GM19463 (cell line): ENCODE results near the gene SH3RF1.
A peak's percentile ranks its signal among the peaks of the same experiment; 100 is the strongest.
"Not testable (repeated sequence)": the region's sequence is repeated elsewhere in the genome, so short reads cannot be mapped to it uniquely, and the experiment has no call there.

Experiments
- ATAC-seq: cut with Tn5 transposase; IDR thresholded peaks from one replicate; pipeline ENCODE4 v1.9.1; 2021; ENCODE audit warnings: mild to moderate bottlenecking, moderate library complexity; ENCODE audit not compliant: unreplicated experiment

The SH3RF1 gene

GRCh38 chr4:169277838-169278237 is 7.1 kb upstream of the SH3RF1 start:
- not testable (repeated sequence) for ATAC-seq

GRCh38 chr4:169275180-169275579 is 4.4 kb upstream of the SH3RF1 start:
- ATAC-seq = no peak

- no peak for ATAC-seq
These were observed 3.3 kb upstream of the SH3RF1 start for GRCh38 chr4:169274033-169274432.

DNA sequence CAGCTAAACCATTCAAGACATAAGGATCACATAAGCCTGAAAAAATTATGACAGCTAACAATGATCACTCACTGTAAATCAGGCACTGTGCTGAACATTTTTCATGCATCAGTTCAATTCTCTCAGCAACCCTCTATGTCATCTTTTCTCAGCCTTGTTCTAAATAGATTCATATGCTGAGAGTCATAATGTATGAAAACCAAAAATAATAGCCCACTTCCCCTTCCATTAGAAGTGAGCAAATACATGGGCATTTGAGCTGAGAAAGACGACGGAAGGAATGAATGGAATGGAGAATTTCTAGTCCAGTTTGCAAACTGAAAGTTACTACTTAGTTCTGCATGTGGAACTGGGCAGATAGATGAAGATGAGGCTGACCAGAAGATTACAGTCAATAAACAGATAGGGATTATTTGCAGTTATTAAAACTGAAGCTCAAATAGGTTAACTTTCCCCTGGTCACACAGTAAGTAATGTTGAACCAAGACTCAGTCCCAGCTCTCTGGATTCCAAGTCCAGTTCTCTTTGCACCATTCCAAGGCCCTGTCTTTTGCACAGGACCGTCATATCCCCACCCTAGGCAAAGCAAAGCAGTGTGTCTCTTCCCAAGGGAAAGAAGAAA is 1.6 kb upstream of the SH3RF1 start:
- no peak for ATAC-seq

DNA sequence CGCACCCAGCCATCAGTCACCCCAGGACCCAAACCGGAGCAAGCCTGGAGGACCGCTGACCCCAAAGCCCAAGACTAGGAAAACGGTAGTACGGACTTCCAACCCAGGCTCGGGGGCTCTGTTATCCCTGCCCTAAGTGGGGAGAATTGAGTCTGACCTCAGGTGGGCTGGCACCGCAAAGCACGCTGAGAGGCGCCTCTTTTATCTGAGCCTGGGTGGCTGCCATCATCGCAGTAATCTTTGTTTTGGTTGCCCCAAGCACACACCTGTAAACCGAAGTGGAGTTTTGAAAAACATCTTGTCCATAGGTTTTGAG is 894 bp upstream of the SH3RF1 start:
- no peak for ATAC-seq

DNA sequence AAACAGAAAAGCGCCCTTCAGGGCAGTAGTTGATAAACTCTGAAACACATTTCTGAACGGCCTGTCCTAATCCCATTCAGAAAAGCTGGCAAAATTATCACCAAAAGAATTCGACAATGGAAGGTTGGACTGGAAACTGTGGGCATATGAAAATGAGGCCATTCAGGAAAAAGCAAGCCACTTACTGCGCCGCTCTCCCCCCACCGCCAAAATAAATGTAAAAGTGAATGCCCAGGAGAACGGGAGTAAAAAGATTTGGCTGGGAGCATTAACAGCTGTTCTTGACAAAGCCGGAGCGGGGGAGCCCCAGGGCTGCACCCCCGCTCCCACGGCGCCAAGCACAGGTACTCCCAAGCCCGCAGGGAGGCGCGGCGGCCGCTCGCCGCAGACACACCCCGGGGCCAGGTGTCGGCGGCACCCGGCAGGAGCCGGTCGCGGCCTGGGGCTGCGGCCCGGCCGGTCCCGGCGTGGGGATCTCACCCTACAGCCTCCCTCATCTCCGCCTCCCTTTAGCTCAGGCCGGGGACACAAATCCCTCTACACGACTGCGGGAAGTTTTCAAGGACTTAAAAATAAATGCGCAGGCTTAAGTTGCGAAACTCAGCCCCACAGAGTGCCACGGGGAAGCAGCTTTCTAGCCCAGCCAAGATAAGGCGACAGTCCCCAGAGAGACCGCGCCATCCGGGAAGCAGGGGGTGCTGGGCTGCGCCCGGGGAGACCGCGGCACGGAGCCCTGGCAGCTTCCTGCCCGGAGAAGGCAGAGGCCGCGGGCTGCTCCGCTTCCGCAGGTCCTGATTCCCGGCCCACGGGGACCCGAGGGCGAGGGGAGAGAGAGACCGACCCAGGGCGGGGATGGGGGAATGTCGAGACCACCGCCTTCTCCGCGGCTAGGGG is 593 bp downstream of the SH3RF1 start:
- ATAC-seq = peak; percentile 45

GRCh38 chr4:169268951-169269760 is 1.6 kb downstream of the SH3RF1 start:
- no peak for ATAC-seq

DNA sequence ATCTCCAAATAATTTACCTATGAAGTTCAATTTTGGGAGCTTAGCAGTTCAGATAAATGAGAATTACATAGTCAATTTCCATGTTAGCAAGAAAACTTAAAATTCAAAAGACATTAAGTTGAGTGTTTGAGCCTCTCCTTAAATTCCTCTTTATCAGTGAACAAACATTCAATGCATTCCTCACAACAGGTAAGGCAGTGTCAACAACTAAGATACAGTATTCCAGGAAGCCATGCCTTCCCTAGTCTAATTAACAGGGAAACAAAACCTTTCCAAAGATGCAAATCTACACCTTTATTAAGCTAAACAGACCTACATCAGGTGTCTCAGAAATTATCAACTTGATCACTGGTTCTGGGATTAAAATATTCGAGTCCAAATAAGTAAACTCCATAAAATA is 3.7 kb downstream of the SH3RF1 start:
- no peak for ATAC-seq

DNA sequence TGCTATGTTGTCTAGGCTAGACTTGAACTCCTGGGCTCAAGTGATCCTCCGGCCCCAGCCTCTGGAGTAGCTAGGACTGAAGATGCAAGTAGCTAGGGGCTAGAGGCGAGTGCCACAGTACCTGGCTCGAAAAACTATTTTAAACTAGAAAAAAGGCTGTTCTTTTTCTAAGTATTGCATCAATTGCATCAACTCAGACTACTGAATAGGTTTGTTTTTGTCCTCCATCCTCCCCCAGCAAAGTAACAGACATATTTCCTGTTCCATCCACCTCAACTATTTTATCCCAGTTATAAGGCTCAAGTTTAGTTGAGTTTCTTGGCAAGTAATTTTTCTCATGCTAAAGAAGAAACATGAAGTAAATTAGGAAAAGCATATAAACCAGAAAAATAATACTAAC is 4.1 kb downstream of the SH3RF1 start:
- ATAC-seq = no peak

- ATAC-seq = no peak
These were observed 4.7 kb downstream of the SH3RF1 start for GRCh38 chr4:169266081-169266480.

GRCh38 chr4:169263791-169264392 is 6.9 kb downstream of the SH3RF1 start:
- no peak for ATAC-seq

GRCh38 chr4:169260217-169260866 is 10.4 kb downstream of the SH3RF1 start:
- no peak for ATAC-seq

- no peak for ATAC-seq
These were observed 11.5 kb downstream of the SH3RF1 start for GRCh38 chr4:169259271-169259670.

GRCh38 chr4:169258141-169258540 is 12.6 kb downstream of the SH3RF1 start:
- no peak for ATAC-seq

- no peak for ATAC-seq
These were observed 13.6 kb downstream of the SH3RF1 start for GRCh38 chr4:169256856-169257761.

DNA sequence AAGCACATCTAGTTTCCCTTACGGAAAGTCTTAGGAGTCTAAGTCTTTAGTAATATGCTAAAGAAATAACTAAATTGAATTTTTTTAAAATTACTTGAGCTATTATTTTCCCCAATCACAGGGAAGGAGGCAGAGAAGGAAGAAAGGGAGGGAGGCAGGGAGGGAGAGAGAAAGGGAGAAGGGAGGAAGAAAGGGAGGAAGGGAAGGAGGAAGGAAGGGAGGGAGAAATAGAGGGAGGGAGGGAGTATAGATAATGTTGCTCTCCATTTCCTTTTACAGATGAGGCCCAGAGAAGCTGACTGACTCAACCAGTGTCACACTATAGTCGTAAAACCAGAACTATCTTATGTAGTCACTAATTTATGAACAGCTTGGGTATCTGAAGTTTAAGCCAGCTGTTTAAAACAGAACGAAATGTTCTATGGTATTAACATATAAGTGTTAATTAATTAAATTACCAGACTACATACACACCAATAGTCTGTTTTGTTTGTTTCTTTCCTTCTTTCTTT is 14.6 kb downstream of the SH3RF1 start:
- ATAC-seq = no peak

DNA sequence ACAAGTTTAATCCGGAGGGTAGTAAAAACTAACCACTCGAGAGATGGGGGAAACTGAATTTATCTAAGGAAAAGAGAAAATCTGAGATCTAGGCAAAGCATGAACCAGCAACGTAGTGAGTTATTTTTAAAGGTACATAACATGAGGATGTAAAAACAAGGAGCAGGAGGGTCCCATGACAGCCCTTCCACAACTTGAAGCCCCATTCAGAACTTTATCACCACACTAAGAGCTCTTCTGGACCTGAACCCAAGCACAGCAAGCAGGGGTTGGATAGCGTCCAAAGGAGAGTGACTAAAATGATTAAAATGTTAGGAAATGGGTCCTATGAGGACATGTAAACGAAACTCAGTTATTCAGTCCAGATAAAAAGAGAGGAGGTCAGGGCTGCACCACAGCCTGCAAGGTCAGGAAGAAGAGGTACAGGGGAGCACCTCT is 16.2 kb downstream of the SH3RF1 start:
- no peak for ATAC-seq

GRCh38 chr4:169253904-169254303 is 16.9 kb downstream of the SH3RF1 start:
- ATAC-seq = no peak

DNA sequence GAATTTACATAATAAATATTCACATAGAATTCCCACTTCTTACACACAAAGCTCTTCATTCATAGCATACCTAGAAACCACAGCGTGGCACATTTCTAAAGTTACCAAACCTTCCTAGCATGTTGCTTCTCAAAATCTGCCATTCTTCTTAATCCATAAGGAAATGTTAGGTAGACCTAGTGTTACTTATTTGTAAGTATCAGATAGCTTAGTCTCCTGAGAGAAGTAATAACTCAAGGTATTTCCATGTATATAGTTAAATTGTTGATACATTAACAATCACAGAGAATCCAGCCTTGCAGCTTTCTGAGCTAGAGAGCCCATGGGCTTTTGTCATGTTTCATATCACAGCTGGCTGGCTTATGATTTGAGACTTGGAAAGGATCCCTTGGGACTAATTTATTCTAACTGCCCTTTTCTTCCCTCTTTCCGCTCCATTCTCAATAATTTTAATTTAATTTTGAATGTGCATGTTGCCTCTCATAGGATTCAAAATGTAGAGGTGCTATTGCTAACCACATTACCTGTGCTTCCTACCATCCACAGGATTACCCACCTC is 17.6 kb downstream of the SH3RF1 start:
- no peak for ATAC-seq
